HepG2 (cell line): ENCODE measurements around the gene ZBTB4. TPM values are rescaled to one million over a fixed set of nuclear protein-coding genes. Genes with fewer than 3 reads are reported as not detected.

Experiments
- ATAC-seq: fragments of 200-7000 bp; cut with Tn5 transposase; 3 replicates; pipeline ENCODE4 v1.9.1; 2020; ENCODE audit warnings: mild to moderate bottlenecking, moderate library complexity
- BruUV-seq: library from RNA; stranded (reverse); fragments of 400-500 nt; replicated peaks from 2 replicates; lab custom pipeline; 2021; lab: Mats Ljungman, UMichigan
- CTCF ChIA-PET: fragments of 300-600 bp; formaldehyde crosslinking; extraction: SDS; loops from one replicate; lab custom pipeline; 2021; ENCODE audit warnings: low total read pairs, inconsistent platforms, low intra/inter-chr PET ratio; lab: Yijun Ruan, JAX
- POLR2A ChIA-PET: fragments of 350-600 bp; sonication (Branson Sonifier 250); formaldehyde crosslinking; loops from one replicate; lab custom pipeline; 2020; ENCODE audit warnings: antibody characterized with exemption, inconsistent platforms; lab: Yijun Ruan, JAX
- DNase-seq: peaks from one replicate; pipeline ENCODE4 v3.0.0-alpha.2; 2015; ENCODE audit warnings: low spot score
- FAIRE-seq: peaks from 3 replicates; lab custom pipeline; 2011; peaks lifted over from hg19 to GRCh38; lab: Jason Lieb, UNC
- H2AFZ ChIP-seq: one replicate; pipeline ENCODE4 v1.6.1; 2011; ENCODE audit warnings: low read length, inconsistent platforms
- H3K27ac ChIP-seq: fragments of 300-600 bp; 3 replicates; pipeline ENCODE4 v1.8.0; 2011; ENCODE audit warnings: mixed run types, mild to moderate bottlenecking, mixed read lengths, low read length, inconsistent platforms; ENCODE audit not compliant: insufficient read depth; ENCODE audit errors: extremely low read length
- H3K27me3 ChIP-seq, 2 experiments: fragments of 200-600 bp in 1 of 2; 2 replicates in 1 of 2; 3 replicates in 1 of 2; pipeline versions ENCODE4 v1.6.0 to v1.8.0; 2011; ENCODE audit warnings: low read length in 2 of 2, mild to moderate bottlenecking in 2 of 2, moderate library complexity in 2 of 2, inconsistent platforms in 1 of 2; ENCODE audit not compliant: insufficient read depth in 2 of 2, control insufficient read depth in 1 of 2
- H3K36me3 ChIP-seq, 2 experiments: fragments of 200-600 bp in 1 of 2; replicated peaks in 1 of 2; 2 replicates in 1 of 2; 3 replicates in 1 of 2; pipeline versions ENCODE4 v1.5.1 to v1.8.0; 2011; ENCODE audit warnings: low read length in 2 of 2, inconsistent platforms in 1 of 2; ENCODE audit not compliant: insufficient read depth in 2 of 2, control insufficient read depth in 1 of 2
- H3K4me1 ChIP-seq: 2 replicates; pipeline ENCODE4 v1.5.1; 2012; ENCODE audit warnings: low read length, inconsistent platforms; ENCODE audit not compliant: insufficient read depth
- H3K4me2 ChIP-seq: 2 replicates; pipeline ENCODE4 v1.6.0; 2011; ENCODE audit warnings: low read depth, low read length, inconsistent platforms
- H3K4me3 ChIP-seq, 3 experiments: fragments of 200-600 bp in 1 of 3; sonication (generic), shearing (Covaris generic) in 1 of 3; replicated peaks in 1 of 3; 2 replicates each; pipeline ENCODE4 v1.5.1; 2011 to 2016; ENCODE audit warnings: low read length in 3 of 3, inconsistent platforms in 2 of 3, low read depth in 2 of 3, mild to moderate bottlenecking in 2 of 3, control low read depth in 1 of 3, mixed read lengths in 1 of 3; ENCODE audit not compliant: insufficient read depth in 1 of 3
- H3K79me2 ChIP-seq: one replicate; pipeline ENCODE4 v1.6.1; 2011; ENCODE audit warnings: low read length, inconsistent platforms; ENCODE audit not compliant: insufficient read depth
- H3K9ac ChIP-seq: 2 replicates; pipeline ENCODE4 v1.6.0; 2011; ENCODE audit warnings: mild to moderate bottlenecking, low read depth, low read length, inconsistent platforms; ENCODE audit not compliant: insufficient read depth
- H3K9me3 ChIP-seq: 2 replicates; pipeline ENCODE4 v1.5.1; 2012; ENCODE audit warnings: mild to moderate bottlenecking, low read length
- H4K20me1 ChIP-seq: 2 replicates; pipeline ENCODE4 v1.6.0; 2011; ENCODE audit warnings: inconsistent platforms, mild to moderate bottlenecking, low read length, moderate library complexity; ENCODE audit not compliant: insufficient read depth
- MAF1 ChIP-seq: sonication (generic); formaldehyde crosslinking; IDR thresholded peaks from 2 replicates; pipeline ENCODE4 v1.5.0; 2020; ENCODE audit warnings: missing genetic modification reagents, borderline replicate concordance
- MAFK ChIP-seq, 2 experiments: IDR thresholded peaks in 1 of 2; conservative IDR thresholded peaks in 1 of 2; 2 replicates each; pipeline ENCODE4 v1.6.1; 2011; ENCODE audit warnings: improper control_type of control experiment in 2 of 2, low read length in 2 of 2
- NR2F1 ChIP-seq, 2 experiments: fragments of 450-650 bp in 1 of 2; formaldehyde crosslinking in 1 of 2; IDR thresholded peaks; 2 replicates each; pipeline versions ENCODE4 v1.5.0 to v1.6.1; 2016 to 2020; ENCODE audit warnings: mild to moderate bottlenecking in 1 of 2, missing compliant biosample characterization in 1 of 2, missing genetic modification reagents in 1 of 2, moderate library complexity in 1 of 2
- NR2F6 ChIP-seq, 2 experiments: IDR thresholded peaks; 2 replicates each; pipeline ENCODE4 v1.6.1; 2016; ENCODE audit warnings: antibody characterized with exemption in 1 of 2, mild to moderate bottlenecking in 1 of 2
- REPIN1 ChIP-seq: sonication (generic); formaldehyde crosslinking; IDR thresholded peaks from 2 replicates; pipeline ENCODE4 v1.8.0; 2022; ENCODE audit warnings: missing genetic modification reagents, low read depth, mild to moderate bottlenecking, borderline replicate concordance
- SNAI1 ChIP-seq: sonication (generic); formaldehyde crosslinking; IDR thresholded peaks from 2 replicates; pipeline ENCODE4 v1.5.0; 2020; ENCODE audit warnings: mild to moderate bottlenecking, missing genetic modification reagents, borderline replicate concordance
- YY1 ChIP-seq: IDR thresholded peaks from 2 replicates; pipeline ENCODE4 v1.6.1; 2011; ENCODE audit warnings: low read length, low read depth, moderate library complexity, mild to moderate bottlenecking; ENCODE audit not compliant: insufficient read depth, insufficient replicate concordance
- ZNF263 ChIP-seq: sonication (generic); formaldehyde crosslinking; IDR thresholded peaks from 2 replicates; pipeline ENCODE4 v1.4.0; 2020; ENCODE audit warnings: missing genetic modification reagents
- ZNF296 ChIP-seq: sonication (generic); formaldehyde crosslinking; conservative IDR thresholded peaks from 2 replicates; pipeline ENCODE4 v1.5.0; 2020; ENCODE audit warnings: mild to moderate bottlenecking, missing genetic modification reagents
- ZNF75D ChIP-seq: sonication (generic); formaldehyde crosslinking; IDR thresholded peaks from 2 replicates; pipeline ENCODE4 v1.8.1; 2023; ENCODE audit warnings: missing genetic modification reagents, mild to moderate bottlenecking, borderline replicate concordance
- WGBS: methylation state at CpG from one replicate; pipeline ENCODE4 v1.1.6; 2017; ENCODE audit warnings: low lambda C conversion rate; 5-methylcytosine and 5-hydroxymethylcytosine counted together
- in situ Hi-C: cut with HindIII; loops from 2 replicates; pipeline ENCODE4 v1.10.0; 2017; ENCODE audit warnings: low pct_unique_long_range_greater_than_20kb; ENCODE audit not compliant: extremely low pct_ligation_motif_present
- intact Hi-C: fragments of 100-400 bp; cut with micrococcal nuclease; formaldehyde crosslinking; loops from one replicate; pipeline ENCODE4 v1.10.0; 2022; ENCODE audit not compliant: unreplicated experiment
- polyA plus RNA-seq, 8 experiments: library from polyadenylated mRNA; depleted of rRNA in 3 of 8; stranded (reverse) in 7 of 8; unstranded in 1 of 8; fragments of >200 nt; fragmentation: Illumina TruSeq in 4 of 8; extraction: Trizol in 4 of 8; gene quantifications; 2 replicates each; pipeline versions ENCODE4 v1.2.1 to v1.2.3, GENCODE V29; 2011 to 2016; ENCODE audit warnings: low read depth in 4 of 8, missing spikeins in 1 of 8, mixed read lengths in 1 of 8; ENCODE audit not compliant: insufficient read depth in 1 of 8
- total RNA-seq, 5 experiments: library from RNA; depleted of rRNA; stranded (reverse); fragments of >200 nt; fragmentation: Illumina TruSeq; extraction: Trizol; gene quantifications; 2 replicates each; pipeline ENCODE4 v1.2.3, GENCODE V29; 2016; ENCODE audit warnings: low read depth in 1 of 5
- TF ChIP-seq, protein P1 (sequence below): IDR thresholded peaks from 2 replicates; pipeline ENCODE4 v1.4.0; 2020; ENCODE audit warnings: mild to moderate bottlenecking, missing genetic modification reagents
- TF ChIP-seq, protein P2 (sequence below): sonication (generic); IDR thresholded peaks from 2 replicates; pipeline ENCODE4 v1.6.1; 2016; ENCODE audit warnings: low read depth, borderline replicate concordance

ZBTB4 gene
- total and polyA plus RNA-seq, 2 of the 13 experiments (the other 11 are each of a cell fraction or from before 2014, with no cell fraction given) = 4.3 to 7.4 TPM

DNA sequence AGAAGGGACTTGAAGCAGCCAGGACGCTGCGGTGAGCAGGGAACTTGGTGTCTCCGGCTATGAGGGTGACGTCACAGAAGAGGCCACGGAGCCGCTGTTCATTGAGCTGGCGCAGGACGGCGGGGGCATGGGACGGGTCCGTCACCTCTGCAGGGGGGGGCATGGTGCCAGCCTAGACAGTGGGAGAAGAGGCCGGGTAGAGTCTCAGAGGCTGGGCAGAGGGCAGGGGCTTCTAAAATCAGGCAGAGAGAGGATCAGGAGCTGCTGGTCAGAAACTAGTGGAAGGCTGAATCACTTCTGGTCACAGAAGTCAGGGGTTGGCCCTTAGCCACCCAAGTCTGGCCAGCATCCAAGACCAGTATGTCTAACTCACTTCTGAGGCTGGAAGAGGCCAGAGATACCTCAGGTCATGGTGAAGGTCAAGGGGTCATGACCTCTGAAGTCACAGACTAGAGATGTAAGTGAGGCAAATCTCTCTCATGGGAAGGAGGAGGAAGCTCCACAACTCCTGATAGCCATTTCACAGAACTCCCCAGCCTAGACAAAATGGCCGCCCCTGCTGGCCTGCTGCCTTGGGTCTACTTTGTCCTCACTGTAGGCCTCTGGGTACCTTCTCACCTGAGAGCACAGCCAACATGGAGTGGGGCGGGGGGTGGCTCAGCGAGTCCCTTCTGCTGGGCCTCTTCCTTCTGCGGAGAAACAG, 12.6 kb downstream of the ZBTB4 start:
- Histone ChIP-seq H3K36me3 (peaks cover 0 to 2% of the 10 kb centered on the region in 2 experiments; a peak in 3 of 5 replicates), H3K4me1 (peaks cover 26% of the 10 kb centered on the region), H3K4me2 (no peak overlapping the region), H3K9ac (no peak overlapping the region), H4K20me1 (peaks cover 8% of the 10 kb centered on the region; the same call in 1 of the 2 replicates), H2AFZ (no peak overlapping the region), H3K4me3 (no peak overlapping the region), H3K79me2 (peaks cover 12% of the 10 kb centered on the region), H3K9me3 (no peaks in the 10 kb centered on the region), H3K27me3 (no peaks in the 10 kb centered on the region), H3K27ac (no peak overlapping the region)
- BruUV-seq = no TSS peak
- in situ Hi-C loops = no loop called here
- FAIRE-seq = no peak
- TF ChIP-seq NR2F6 (IDR thresholded peaks at IDR 0.05) = peak; percentile 66; the same call in 1 of the 2 replicates
- TF ChIP-seq NR2F6 (CRISPR knock-in tag; IDR thresholded peaks at IDR 0.05) = peak; percentile 50; the same call in 1 of the 2 replicates
- TF ChIP-seq ZNF296 (CRISPR knock-in tag) = no peak
- TF ChIP-seq NR2F1 (CRISPR knock-in tag; IDR thresholded peaks at IDR 0.05) = 0 out of 4 replicates have a peak, but pooled peaks of 1 of the 2 experiments have one; percentile 23
- peak; percentile 65 for TF ChIP-seq YY1
- no peak for DNase-seq
- no peak for ATAC-seq
- intact Hi-C loops = no loop called here
- 97% methylated on average over 16 of the region's 16 CpGs for WGBS
- ChIA-PET POLR2A (interaction anchor here (1.4 kb wide), 1 partner anchor 21 kb away, joined by 4 read pairs; no protein-coding TSS in a partner anchor), CTCF (no interaction called here)

DNA sequence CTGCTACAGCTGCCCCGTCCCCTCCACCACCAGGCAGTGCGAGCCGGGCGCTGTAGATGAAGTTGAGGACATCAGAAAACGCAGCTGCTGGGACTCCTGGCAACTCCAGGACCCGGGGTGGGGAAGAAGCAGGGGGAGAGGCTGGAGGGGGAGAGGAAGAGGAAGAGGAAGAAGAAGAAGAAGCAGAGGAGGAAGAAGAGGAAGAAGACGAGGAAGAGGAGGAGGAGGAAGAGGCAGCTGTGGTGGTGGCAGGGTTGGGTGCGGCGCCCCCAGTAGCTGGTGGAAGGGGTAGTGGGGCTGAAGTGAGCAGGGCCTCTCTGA, 13.2 kb downstream of the ZBTB4 start:
- Histone ChIP-seq H3K79me2 (peaks cover 7% of the 10 kb centered on the region), H3K9ac (no peak overlapping the region), H3K27ac (no peak overlapping the region), H2AFZ (no peak overlapping the region), H4K20me1 (peaks cover 8% of the 10 kb centered on the region; the same call in 1 of the 2 replicates), H3K36me3 (peaks cover 0 to 2% of the 10 kb centered on the region in 2 experiments; a peak in 3 of 5 replicates), H3K9me3 (no peaks in the 10 kb centered on the region), H3K4me1 (peaks cover 26% of the 10 kb centered on the region), H3K4me2 (no peak overlapping the region), H3K27me3 (no peaks in the 10 kb centered on the region), H3K4me3 (no peak overlapping the region)
- POLR2A ChIA-PET = interaction anchor here (1.4 kb wide), 1 partner anchor 21 kb away, joined by 4 read pairs; no protein-coding TSS in a partner anchor
- CTCF ChIA-PET = no interaction called here
- in situ Hi-C loops (no loop called here), intact Hi-C loops (no loop called here)
- FAIRE-seq = no peak
- no TSS peak for BruUV-seq
- ATAC-seq = no peak
- no peak for DNase-seq
- WGBS = 98% methylated on average over 9 of the region's 9 CpGs
- TF ChIP-seq, protein P1, sequence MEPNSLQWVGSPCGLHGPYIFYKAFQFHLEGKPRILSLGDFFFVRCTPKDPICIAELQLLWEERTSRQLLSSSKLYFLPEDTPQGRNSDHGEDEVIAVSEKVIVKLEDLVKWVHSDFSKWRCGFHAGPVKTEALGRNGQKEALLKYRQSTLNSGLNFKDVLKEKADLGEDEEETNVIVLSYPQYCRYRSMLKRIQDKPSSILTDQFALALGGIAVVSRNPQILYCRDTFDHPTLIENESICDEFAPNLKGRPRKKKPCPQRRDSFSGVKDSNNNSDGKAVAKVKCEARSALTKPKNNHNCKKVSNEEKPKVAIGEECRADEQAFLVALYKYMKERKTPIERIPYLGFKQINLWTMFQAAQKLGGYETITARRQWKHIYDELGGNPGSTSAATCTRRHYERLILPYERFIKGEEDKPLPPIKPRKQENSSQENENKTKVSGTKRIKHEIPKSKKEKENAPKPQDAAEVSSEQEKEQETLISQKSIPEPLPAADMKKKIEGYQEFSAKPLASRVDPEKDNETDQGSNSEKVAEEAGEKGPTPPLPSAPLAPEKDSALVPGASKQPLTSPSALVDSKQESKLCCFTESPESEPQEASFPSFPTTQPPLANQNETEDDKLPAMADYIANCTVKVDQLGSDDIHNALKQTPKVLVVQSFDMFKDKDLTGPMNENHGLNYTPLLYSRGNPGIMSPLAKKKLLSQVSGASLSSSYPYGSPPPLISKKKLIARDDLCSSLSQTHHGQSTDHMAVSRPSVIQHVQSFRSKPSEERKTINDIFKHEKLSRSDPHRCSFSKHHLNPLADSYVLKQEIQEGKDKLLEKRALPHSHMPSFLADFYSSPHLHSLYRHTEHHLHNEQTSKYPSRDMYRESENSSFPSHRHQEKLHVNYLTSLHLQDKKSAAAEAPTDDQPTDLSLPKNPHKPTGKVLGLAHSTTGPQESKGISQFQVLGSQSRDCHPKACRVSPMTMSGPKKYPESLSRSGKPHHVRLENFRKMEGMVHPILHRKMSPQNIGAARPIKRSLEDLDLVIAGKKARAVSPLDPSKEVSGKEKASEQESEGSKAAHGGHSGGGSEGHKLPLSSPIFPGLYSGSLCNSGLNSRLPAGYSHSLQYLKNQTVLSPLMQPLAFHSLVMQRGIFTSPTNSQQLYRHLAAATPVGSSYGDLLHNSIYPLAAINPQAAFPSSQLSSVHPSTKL (CRISPR knock-in tag) = no peak
- TF ChIP-seq, protein P2, sequence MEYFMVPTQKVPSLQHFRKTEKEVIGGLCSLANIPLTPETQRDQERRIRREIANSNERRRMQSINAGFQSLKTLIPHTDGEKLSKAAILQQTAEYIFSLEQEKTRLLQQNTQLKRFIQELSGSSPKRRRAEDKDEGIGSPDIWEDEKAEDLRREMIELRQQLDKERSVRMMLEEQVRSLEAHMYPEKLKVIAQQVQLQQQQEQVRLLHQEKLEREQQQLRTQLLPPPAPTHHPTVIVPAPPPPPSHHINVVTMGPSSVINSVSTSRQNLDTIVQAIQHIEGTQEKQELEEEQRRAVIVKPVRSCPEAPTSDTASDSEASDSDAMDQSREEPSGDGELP = no peak
- TF ChIP-seq SNAI1 (no peak), ZNF263 (CRISPR knock-in tag) (no peak), MAFK (conservative IDR thresholded peaks at IDR 0.05 in 1 of 2, IDR thresholded peaks at IDR 0.05 in 1 of 2; ENCODE audit: low read length in 2 of 2) (no peak), MAF1 (CRISPR knock-in tag) (no peak), REPIN1 (CRISPR knock-in tag) (no peak), ZNF75D (no peak)
